Measurements from ENCODE around the gene COA3.

Gene COA3

GRCh38 chr17:42760652-42761581 lies 37.6 kb downstream of the COA3 start, which contains the start of gene RAMP2:
Gene RAMP2 (plus strand): TSS chr17:42761227. CDS start chr17:42761262, 35 bp downstream.
- H3K27me3 ChIP-seq (ENCODE audit: insufficient read depth, poor library complexity, severe bottlenecking), result peaks cover 32% of the 10 kb centered on the region
- H3K27ac ChIP-seq (replicated peaks), result no peak within 1 kb of the TSS
- TF ChIP-seq CTCF (IDR thresholded peaks at IDR 0.05; ENCODE audit: insufficient read depth, low read length) (no peak), REST (IDR thresholded peaks at IDR 0.05; ENCODE audit: insufficient replicate concordance, low read depth) (peak; percentile 86)
- peak within 1 kb of the TSS; percentile 11; the same call in 1 of the 2 replicates for H3K4me3 ChIP-seq (replicated peaks; ENCODE audit: insufficient read depth, low read length)
- no peak for DNase-seq (ENCODE audit: low read depth in 1 of 2, low spot score in 1 of 2)

- Histone ChIP-seq H3K4me3 (replicated peaks; ENCODE audit: insufficient read depth, low read length) (no peak overlapping the region), H3K27me3 (ENCODE audit: insufficient read depth, poor library complexity, severe bottlenecking) (peaks cover 32% of the 10 kb centered on the region), H3K27ac (replicated peaks) (no peak overlapping the region)
- no peak for DNase-seq (ENCODE audit: low read depth in 1 of 2, low spot score in 1 of 2)
- TF ChIP-seq GABPA (IDR thresholded peaks at IDR 0.05; ENCODE audit: low read depth) (no peak), SPI1 (IDR thresholded peaks at IDR 0.05; ENCODE audit: borderline replicate concordance, low read depth) (no peak), POLR2AphosphoS5 (IDR thresholded peaks at IDR 0.05; ENCODE audit: low read depth) (no peak), REST (IDR thresholded peaks at IDR 0.05; ENCODE audit: insufficient replicate concordance, low read depth) (no peak), CTCF (IDR thresholded peaks at IDR 0.05; ENCODE audit: insufficient read depth, low read length) (no peak)
These were observed 38.4 kb downstream of the COA3 start for GRCh38 chr17:42759982-42760651.

- DNase-seq (ENCODE audit: low read depth in 1 of 2, low spot score in 1 of 2), result no peak
- Histone ChIP-seq H3K27me3 (ENCODE audit: insufficient read depth, poor library complexity, severe bottlenecking) (peaks cover 10% of the 10 kb centered on the region), H3K4me3 (replicated peaks; ENCODE audit: insufficient read depth, low read length) (no peak overlapping the region), H3K27ac (replicated peaks) (no peak overlapping the region)
- TF ChIP-seq CTCF (IDR thresholded peaks at IDR 0.05; ENCODE audit: insufficient read depth, low read length) (no peak), POLR2AphosphoS5 (IDR thresholded peaks at IDR 0.05; ENCODE audit: low read depth) (no peak), GABPA (IDR thresholded peaks at IDR 0.05; ENCODE audit: low read depth) (no peak)
These were observed 43.7 kb downstream of the COA3 start for GRCh38 chr17:42754782-42755181.
